ENCODE data around the gene CEACAM5. TPM values are rescaled to one million over a fixed set of nuclear protein-coding genes. Genes with fewer than 3 reads are reported as not detected.

Gene CEACAM5
- under 1 TPM in 5 of 10 donors, not detected in 5; 0.05 to 0.78 (median 0.14) TPM for polyA plus RNA-seq (ENCODE audit: insufficient read length in 10 of 10)
- long read RNA-seq, donor 1: 0 reads
- long read RNA-seq, donor 2: 0 reads
- long read RNA-seq, donor 3: 0 reads
- long read RNA-seq, donor 4: 0 reads
- long read RNA-seq, donor 5: 0 reads
- long read RNA-seq, donor 6: 0 reads
- long read RNA-seq, donor 7: 0 reads
- long read RNA-seq, donor 8: 0 reads
- long read RNA-seq, donor 9: 0 reads

- no peak for DNase-seq
Measured at GRCh38 chr19:41708481-41708880, at the start of gene CEACAM5. TSS of gene CEACAM5 (plus strand) at chr19:41708626. CDS start at chr19:41708732, 106 bp downstream.

DNA sequence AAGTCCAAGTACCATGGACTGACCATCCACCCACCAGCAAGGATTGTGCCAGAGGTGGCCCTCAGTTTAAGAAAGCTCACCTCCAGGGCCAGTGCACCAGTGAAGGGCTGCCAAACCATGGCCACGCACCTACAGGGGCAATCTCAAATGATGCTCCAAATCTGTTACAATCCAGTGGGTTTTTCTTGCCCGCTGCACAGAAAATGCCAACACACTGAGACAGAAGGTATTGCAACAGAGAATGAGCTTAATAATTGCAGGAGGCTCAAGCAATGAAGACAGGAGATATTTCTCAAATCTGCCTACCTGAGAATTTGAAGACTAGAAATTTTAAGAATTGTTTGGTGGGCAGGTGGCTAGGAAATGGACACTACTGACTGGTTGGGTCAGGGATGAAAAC lies 42.4 kb upstream of the CEACAM5 start:
- no peak for DNase-seq

- no peak for DNase-seq
Measured at GRCh38 chr19:41668315-41668714, 40.1 kb upstream of the CEACAM5 start.

DNA sequence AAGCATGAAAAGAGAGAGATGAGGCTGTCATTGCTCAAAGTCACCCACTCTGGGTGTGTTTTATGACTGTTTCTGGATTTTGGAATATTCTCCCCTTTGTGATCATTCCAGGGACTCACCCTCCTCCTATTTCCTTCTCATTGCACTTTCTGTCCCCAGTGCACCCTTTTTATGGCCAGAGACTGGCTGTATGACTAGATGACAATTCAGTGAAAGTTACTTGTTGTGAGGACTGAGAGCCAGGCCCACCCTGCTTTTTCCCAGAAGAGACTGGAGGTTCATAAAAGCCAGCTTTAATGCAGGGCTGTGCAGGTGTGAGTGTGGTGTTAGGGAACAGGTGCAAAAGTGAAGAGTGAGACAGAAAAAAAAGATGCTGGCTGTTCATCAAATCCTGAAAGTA lies 37.7 kb upstream of the CEACAM5 start:
- DNase-seq: no peak

GRCh38 chr19:41671486-41671885 lies 36.9 kb upstream of the CEACAM5 start:
- DNase-seq: no peak

DNA sequence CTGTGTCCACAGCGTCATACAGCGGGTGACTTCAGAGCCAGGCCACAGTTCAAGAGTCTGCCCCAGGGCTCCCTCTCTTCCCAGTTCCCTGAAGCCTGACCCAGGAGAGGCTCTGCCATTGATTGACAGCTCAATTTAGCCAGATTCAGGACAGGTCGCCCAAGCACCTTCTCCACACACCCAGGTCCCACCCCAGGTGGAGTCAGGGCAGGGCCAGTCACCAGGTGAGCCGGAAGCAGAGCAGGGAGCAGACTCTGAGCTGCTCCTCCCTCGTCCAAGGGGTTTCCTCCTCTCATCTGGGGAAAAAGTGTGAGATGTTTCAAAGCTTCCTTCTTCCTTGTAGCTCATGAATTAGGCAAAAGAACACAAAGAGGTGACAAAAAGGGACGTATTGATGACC lies 26.0 kb upstream of the CEACAM5 start:
- DNase-seq: no peak

DNA sequence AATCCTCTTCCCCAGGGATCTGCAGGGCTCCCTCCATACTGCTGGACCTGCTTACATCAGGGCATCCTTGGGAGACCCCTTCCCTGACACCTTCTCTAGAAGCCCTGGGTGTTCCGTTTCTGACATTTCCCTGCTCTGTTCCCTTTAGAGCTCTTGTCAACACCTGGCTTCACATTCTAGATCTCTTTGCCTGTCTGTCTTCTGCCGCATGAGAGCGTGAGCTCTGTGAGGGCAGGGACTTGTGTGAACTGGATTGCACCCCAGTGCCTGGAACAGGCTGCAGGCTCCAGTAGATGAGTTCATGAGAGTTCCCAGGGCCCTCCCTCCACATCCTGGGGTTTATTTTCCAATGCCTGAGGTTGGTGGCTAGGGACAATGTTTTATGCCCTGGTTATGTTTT lies 21.0 kb upstream of the CEACAM5 start:
- DNase-seq: no peak

DNA sequence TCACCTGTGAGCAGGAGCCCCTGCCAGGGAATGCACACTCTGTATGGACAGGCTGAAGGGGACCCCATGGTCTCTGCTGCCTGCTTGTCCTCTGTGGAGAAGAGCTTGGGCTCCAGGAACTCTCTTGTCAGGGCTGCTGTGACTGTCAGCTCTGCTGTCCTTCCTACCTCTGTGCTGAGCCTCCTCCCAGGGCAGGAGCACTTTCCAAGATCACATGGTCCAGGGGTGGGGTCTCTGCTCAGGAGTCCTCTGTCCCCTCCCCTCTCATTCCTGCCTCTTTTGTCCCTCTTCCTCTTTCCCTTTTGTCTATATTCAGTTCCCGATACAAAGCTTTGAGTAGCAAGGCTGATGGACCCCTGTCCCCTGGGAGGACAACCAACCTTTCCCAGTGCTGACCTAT lies 20.3 kb upstream of the CEACAM5 start, which contains the start of gene CEACAM7:
Gene CEACAM7 (minus strand): TSS at position 173 of the 400 bp plus-strand sequence. CDS start 105 bp downstream, at position 68.
- DNase-seq: no peak

DNA sequence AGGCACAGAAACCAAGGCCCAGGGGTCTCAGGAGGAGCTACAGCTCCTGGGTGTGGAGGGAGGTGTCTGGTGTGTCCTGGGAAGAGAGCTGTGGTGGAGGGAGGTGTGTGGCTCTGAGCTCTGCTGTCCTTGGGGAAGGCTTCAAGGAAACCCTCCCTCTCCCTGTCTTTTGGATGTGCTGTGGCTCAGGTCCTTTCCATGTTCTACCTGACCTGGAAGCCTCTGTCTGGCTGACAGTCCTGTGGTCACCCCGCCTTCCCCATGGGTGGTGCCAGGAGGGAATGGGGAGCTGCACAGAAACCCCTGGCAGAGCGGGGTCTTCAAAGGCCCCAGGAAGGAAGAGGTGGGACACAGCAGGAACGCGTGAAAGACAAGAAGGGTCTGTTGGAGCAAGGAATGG lies 19.7 kb upstream of the CEACAM5 start:
- no peak for DNase-seq

DNA sequence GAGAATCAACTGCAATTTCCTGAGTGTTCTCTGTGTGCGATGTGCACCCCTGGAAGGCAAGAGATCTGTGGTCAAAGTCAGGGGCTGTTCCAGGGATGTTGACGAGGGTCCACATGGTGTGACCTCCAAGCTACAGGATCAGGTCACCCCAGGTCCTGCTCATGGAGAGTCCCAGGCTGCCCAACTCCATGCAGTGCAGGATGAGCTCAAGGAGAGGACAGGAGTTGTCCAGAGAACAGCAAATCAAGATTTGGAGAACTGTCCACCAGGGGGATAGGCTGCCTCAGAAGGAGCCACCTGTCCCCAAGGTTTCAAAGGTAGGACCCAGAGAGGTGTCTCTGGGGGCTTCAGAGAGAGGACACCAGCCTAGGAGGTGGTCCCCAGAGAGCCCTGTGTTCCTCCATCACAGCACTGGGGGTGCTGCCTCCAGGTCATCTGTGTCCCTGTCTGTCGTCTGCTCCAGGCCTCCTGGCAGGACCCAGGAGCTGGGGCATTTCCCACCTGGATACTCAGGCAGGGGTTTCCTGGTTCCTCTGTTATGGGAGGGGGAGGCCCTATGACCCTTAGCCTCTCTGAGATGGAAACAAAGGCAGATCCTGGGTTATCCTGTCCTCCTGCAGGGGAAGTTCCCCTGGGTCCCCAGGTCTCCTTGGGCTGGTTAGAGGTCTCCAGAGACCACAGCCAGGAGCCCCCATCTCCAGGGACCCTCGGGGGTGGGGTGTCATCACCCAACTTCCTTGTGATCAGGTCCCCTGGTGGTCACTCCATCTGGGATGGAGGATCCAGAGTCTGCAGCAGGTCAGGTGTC lies 18.2 kb upstream of the CEACAM5 start:
- no peak for DNase-seq

GRCh38 chr19:41690801-41691065 lies 17.7 kb upstream of the CEACAM5 start:
- no peak for DNase-seq

DNA sequence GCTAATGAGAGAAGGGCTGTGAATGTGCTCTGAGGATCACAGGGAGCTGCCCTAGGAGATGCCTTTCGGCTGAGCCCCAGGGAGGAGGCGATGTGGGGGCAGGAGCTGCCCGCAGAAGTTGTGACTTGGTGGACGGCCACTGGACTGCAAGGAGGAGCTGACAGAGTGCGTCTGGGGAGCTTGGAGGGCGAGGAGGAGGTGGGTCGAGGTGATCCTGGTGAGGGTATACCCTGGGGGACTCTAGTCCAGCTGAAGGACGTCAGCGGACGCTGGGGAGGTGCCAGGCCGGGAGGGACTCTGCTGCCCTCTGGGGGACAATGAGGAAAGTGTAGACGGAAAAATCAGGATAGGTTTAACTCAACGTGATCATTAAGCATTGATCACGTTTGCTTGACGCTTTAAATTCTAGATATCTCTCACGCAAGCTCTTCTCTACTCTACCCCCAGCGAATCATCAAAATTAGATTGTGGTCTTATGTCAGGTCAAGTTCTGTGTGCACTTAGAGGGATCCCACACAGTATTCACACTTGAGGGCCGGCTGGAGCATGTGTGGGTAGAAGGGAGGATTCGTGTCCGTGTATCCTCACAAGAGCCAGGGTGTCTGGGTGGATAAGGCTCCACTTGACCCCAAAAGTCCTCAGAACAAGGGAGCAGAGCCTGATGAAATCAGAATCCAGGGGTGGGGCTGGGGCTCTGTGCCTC lies 17.0 kb upstream of the CEACAM5 start:
- DNase-seq: no peak

DNA sequence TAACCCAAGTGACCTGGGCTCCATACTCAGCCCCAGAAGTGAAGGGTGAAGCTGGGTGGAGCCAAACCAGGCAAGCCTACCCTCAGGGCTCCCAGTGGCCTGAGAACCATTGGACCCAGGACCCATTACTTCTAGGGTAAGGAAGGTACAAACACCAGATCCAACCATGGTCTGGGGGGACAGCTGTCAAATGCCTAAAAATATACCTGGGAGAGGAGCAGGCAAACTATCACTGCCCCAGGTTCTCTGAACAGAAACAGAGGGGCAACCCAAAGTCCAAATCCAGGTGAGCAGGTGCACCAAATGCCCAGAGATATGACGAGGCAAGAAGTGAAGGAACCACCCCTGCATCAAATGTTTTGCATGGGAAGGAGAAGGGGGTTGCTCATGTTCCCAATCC lies 14.2 kb upstream of the CEACAM5 start:
- DNase-seq: no peak

DNA sequence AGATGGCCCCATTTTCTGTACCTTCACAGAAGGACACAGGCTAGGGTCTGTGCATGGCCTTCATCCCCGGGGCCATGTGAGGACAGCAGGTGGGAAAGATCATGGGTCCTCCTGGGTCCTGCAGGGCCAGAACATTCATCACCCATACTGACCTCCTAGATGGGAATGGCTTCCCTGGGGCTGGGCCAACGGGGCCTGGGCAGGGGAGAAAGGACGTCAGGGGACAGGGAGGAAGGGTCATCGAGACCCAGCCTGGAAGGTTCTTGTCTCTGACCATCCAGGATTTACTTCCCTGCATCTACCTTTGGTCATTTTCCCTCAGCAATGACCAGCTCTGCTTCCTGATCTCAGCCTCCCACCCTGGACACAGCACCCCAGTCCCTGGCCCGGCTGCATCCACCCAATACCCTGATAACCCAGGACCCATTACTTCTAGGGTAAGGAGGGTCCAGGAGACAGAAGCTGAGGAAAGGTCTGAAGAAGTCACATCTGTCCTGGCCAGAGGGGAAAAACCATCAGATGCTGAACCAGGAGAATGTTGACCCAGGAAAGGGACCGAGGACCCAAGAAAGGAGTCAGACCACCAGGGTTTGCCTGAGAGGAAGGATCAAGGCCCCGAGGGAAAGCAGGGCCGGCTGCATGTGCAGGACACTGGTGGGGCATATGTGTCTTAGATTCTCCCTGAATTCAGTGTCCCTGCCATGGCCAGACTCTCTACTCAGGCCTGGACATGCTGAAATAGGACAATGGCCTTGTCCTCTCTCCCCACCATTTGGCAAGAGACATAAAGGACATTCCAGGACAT lies 13.4 kb upstream of the CEACAM5 start:
- DNase-seq: no peak

- no peak for DNase-seq
Measured at GRCh38 chr19:41695745-41696144, 12.7 kb upstream of the CEACAM5 start.

DNA sequence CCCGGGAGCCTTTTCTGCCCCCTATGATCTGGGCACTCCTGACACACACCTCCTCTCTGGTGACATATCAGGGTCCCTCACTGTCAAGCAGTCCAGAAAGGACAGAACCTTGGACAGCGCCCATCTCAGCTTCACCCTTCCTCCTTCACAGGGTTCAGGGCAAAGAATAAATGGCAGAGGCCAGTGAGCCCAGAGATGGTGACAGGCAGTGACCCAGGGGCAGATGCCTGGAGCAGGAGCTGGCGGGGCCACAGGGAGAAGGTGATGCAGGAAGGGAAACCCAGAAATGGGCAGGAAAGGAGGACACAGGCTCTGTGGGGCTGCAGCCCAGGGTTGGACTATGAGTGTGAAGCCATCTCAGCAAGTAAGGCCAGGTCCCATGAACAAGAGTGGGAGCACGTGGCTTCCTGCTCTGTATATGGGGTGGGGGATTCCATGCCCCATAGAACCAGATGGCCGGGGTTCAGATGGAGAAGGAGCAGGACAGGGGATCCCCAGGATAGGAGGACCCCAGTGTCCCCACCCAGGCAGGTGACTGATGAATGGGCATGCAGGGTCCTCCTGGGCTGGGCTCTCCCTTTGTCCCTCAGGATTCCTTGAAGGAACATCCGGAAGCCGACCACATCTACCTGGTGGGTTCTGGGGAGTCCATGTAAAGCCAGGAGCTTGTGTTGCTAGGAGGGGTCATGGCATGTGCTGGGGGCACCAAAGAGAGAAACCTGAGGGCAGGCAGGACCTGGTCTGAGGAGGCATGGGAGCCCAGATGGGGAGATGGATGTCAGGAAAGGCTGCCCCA lies 11.8 kb upstream of the CEACAM5 start:
- DNase-seq: peak in 2 of 3 donors; percentile 5 to 16

GRCh38 chr19:41697198-41697855 lies 11.1 kb upstream of the CEACAM5 start:
- DNase-seq: no peak

- DNase-seq: no peak
Measured at GRCh38 chr19:41698746-41699230, 9.6 kb upstream of the CEACAM5 start.

- no peak for DNase-seq
Measured at GRCh38 chr19:41699231-41699967, 9.0 kb upstream of the CEACAM5 start.

- DNase-seq: no peak
Measured at GRCh38 chr19:41699968-41700323, 8.5 kb upstream of the CEACAM5 start.

Data from muscle of back (tissue), 13 donors.